Cerebellar cortex (tissue), 1 donor: ENCODE data around the gene ALDH3B2.
"Not testable (repeated sequence)": the region's sequence is repeated elsewhere in the genome, so short reads cannot be mapped to it uniquely, and the experiment has no call there.

Experiments
- DNase-seq: peaks from one replicate; pipeline ENCODE4 v3.0.0-alpha.2; 2015; ENCODE audit warnings: low spot score

Gene ALDH3B2

GRCh38 chr11:67629386-67630227 lies 44.8 kb downstream of the ALDH3B2 start, which contains the start of gene NUDT8:
Gene NUDT8 (minus strand): TSS chr11:67629937. CDS start chr11:67629911, 26 bp downstream.
- DNase-seq = peak; percentile 70

GRCh38 chr11:67628710-67629385 lies 45.6 kb downstream of the ALDH3B2 start:
- DNase-seq = no peak

GRCh38 chr11:67627812-67628624 lies 46.4 kb downstream of the ALDH3B2 start:
- no peak for DNase-seq

GRCh38 chr11:67627441-67627811 lies 47.0 kb downstream of the ALDH3B2 start:
- no peak for DNase-seq

GRCh38 chr11:67626970-67627369 lies 47.5 kb downstream of the ALDH3B2 start:
- DNase-seq = no peak

- not testable (repeated sequence) for DNase-seq
Measured at GRCh38 chr11:67626131-67626833, 48.1 kb downstream of the ALDH3B2 start.

- DNase-seq = not testable (repeated sequence)
Measured at GRCh38 chr11:67623795-67624194, 50.6 kb downstream of the ALDH3B2 start.

- not testable (repeated sequence) for DNase-seq
Measured at GRCh38 chr11:67622905-67623304, 51.5 kb downstream of the ALDH3B2 start.

GRCh38 chr11:67621928-67622327 lies 52.5 kb downstream of the ALDH3B2 start:
- DNase-seq = not testable (repeated sequence)

GRCh38 chr11:67620621-67621020 lies 53.8 kb downstream of the ALDH3B2 start:
- not testable (repeated sequence) for DNase-seq

- DNase-seq = not testable (repeated sequence)
Measured at GRCh38 chr11:67619683-67620618, 54.5 kb downstream of the ALDH3B2 start.

- not testable (repeated sequence) for DNase-seq
Measured at GRCh38 chr11:67618901-67619659, 55.3 kb downstream of the ALDH3B2 start.

- DNase-seq = no peak
Measured at GRCh38 chr11:67617243-67617953, 57.0 kb downstream of the ALDH3B2 start.

GRCh38 chr11:67616431-67617242 lies 57.8 kb downstream of the ALDH3B2 start:
- no peak for DNase-seq

GRCh38 chr11:67615728-67616430 lies 58.5 kb downstream of the ALDH3B2 start:
- DNase-seq = no peak

GRCh38 chr11:67614730-67615714 lies 59.4 kb downstream of the ALDH3B2 start:
- no peak for DNase-seq
